ENCODE results near the gene HELZ2.

DNA sequence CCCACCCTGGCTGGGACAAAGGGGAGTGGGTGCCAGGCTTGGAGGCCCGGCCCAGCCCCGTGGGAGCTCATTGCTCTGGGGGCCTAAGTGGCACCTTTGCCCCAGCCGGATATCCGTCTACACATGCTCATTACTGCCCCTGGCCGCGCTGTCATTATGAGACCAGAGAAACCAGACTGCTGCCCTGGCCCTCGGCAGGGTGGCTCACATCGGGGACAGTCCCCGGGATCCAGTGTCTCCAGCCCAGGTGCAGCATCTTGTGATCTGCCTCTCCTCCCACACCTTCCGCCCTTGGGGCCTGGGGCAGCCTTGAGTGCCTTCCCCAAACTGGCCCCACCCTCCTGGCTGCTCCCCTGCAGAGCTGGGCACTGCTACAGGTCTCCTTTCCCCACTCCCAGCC lies 31.3 kb downstream of the HELZ2 start:
- TF ChIP-seq, protein P1, sequence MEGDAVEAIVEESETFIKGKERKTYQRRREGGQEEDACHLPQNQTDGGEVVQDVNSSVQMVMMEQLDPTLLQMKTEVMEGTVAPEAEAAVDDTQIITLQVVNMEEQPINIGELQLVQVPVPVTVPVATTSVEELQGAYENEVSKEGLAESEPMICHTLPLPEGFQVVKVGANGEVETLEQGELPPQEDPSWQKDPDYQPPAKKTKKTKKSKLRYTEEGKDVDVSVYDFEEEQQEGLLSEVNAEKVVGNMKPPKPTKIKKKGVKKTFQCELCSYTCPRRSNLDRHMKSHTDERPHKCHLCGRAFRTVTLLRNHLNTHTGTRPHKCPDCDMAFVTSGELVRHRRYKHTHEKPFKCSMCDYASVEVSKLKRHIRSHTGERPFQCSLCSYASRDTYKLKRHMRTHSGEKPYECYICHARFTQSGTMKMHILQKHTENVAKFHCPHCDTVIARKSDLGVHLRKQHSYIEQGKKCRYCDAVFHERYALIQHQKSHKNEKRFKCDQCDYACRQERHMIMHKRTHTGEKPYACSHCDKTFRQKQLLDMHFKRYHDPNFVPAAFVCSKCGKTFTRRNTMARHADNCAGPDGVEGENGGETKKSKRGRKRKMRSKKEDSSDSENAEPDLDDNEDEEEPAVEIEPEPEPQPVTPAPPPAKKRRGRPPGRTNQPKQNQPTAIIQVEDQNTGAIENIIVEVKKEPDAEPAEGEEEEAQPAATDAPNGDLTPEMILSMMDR (IDR thresholded peaks at IDR 0.05) = no peak
- TF ChIP-seq ZNF121 (CRISPR knock-in tag; IDR thresholded peaks at IDR 0.05) = no peak
- no peak for TF ChIP-seq MAX (CRISPR knock-in tag; IDR thresholded peaks at IDR 0.05)
- TF ChIP-seq, protein P2, sequence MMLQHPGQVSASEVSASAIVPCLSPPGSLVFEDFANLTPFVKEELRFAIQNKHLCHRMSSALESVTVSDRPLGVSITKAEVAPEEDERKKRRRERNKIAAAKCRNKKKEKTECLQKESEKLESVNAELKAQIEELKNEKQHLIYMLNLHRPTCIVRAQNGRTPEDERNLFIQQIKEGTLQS (CRISPR knock-in tag; conservative IDR thresholded peaks at IDR 0.05) = no peak
- TF ChIP-seq ZNF232 (CRISPR knock-in tag; IDR thresholded peaks at IDR 0.05) = no peak
